A673 (cell line): ENCODE measurements around the gene FNDC5.

ENCODE experiments used
- EZH2 ChIP-seq: fragments of 200-600 bp; sonication (generic); IDR thresholded peaks from 2 replicates; pipeline ENCODE4 v1.6.1; 2017; ENCODE audit warnings: borderline replicate concordance, low read depth, mild to moderate bottlenecking, mixed read lengths, antibody characterized with exemption, low read length; ENCODE audit not compliant: poor library complexity, severe bottlenecking
- TF ChIP-seq, protein P1 (sequence below): fragments of 300-800, 200-600 bp; sonication (generic); conservative IDR thresholded peaks from 2 replicates; pipeline ENCODE4 v1.5.1; 2017; ENCODE audit warnings: low read depth, mild to moderate bottlenecking, antibody characterized with exemption, low read length, moderate library complexity, mixed read lengths

DNA sequence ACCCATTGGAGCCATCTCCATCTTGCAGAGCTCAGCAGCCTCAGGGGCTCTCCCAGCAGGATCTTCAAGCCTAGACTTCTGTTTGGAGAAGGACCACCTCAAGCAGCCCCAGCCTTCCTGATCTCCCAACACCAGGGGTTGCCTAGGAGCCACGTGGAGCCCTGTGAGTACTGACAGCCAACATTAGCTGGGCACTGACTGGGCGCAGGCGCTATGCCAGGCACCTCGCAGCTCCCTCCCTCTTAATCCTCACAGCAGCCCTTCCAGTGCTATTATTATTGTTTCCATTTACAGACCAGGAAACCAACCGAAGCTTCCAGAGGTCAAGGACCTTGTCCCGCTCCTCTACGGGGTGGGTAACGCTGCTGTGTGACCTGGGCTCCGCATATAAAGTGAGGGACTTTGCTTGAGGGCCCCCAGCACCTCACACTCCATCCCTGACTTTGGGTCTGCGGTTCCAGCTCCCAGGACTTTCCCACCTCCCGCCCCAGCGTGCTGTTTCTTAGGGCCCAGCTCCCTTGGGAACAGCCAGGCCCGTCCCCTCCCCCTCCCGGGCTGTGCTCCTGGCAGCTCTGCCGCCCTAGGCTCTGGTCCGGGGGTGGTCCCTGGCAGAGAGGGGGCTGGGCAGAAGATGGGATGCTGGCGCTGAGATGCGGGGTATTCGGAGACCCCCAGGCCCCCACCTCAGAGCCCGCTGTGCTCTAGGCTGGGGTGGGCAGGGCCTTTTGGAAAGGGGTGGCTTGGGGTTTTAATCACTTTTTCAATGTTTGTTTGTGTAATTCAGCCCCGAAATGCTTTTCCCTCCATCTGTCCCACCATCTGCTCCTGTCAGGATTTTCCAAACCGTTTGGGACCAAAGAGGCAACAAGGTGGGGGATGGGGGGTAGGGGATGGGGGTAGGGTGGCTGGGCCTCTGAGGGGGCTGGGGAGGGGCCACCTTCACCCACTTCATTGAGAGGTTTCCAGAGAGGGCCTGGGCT, 11.4 kb upstream of the FNDC5 start:
- TF ChIP-seq, protein P1, sequence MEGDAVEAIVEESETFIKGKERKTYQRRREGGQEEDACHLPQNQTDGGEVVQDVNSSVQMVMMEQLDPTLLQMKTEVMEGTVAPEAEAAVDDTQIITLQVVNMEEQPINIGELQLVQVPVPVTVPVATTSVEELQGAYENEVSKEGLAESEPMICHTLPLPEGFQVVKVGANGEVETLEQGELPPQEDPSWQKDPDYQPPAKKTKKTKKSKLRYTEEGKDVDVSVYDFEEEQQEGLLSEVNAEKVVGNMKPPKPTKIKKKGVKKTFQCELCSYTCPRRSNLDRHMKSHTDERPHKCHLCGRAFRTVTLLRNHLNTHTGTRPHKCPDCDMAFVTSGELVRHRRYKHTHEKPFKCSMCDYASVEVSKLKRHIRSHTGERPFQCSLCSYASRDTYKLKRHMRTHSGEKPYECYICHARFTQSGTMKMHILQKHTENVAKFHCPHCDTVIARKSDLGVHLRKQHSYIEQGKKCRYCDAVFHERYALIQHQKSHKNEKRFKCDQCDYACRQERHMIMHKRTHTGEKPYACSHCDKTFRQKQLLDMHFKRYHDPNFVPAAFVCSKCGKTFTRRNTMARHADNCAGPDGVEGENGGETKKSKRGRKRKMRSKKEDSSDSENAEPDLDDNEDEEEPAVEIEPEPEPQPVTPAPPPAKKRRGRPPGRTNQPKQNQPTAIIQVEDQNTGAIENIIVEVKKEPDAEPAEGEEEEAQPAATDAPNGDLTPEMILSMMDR = no peak
- no peak for TF ChIP-seq EZH2
